Subcutaneous adipose tissue (tissue), 4 donors: Measurements from ENCODE around the gene SMURF1. TPM values are rescaled to one million over a fixed set of nuclear protein-coding genes. Genes with fewer than 3 reads are reported as not detected.

Experiments used
- CTCF ChIP-seq: fragments of 450-650 bp; IDR thresholded peaks from one replicate; pipeline ENCODE4 v1.5.1; 2016; ENCODE audit warnings: low read depth, mild to moderate bottlenecking, control low read depth, antibody characterized with exemption, moderate library complexity
- total RNA-seq, 4 donors: library from RNA; depleted of rRNA; stranded (reverse); fragments of >200 nt; gene quantifications; one replicate each; pipeline ENCODE4 v1.1.0, GENCODE V29; 2016

SMURF1 gene
- total RNA-seq, 4 donors from 2014 or later: 24.0 to 49.4 (median 25.2) TPM

GRCh38 chr7:99118077-99118476 lies 25.8 kb downstream of the SMURF1 start:
- no peak for TF ChIP-seq CTCF

GRCh38 chr7:99116144-99116543 lies 27.8 kb downstream of the SMURF1 start:
- TF ChIP-seq CTCF: no peak

GRCh38 chr7:99115379-99115778 lies 28.5 kb downstream of the SMURF1 start:
- TF ChIP-seq CTCF: no peak

- no peak for TF ChIP-seq CTCF
Observed at GRCh38 chr7:99112979-99113378, 30.9 kb downstream of the SMURF1 start.

GRCh38 chr7:99112097-99112496 lies 31.8 kb downstream of the SMURF1 start:
- TF ChIP-seq CTCF: no peak

DNA sequence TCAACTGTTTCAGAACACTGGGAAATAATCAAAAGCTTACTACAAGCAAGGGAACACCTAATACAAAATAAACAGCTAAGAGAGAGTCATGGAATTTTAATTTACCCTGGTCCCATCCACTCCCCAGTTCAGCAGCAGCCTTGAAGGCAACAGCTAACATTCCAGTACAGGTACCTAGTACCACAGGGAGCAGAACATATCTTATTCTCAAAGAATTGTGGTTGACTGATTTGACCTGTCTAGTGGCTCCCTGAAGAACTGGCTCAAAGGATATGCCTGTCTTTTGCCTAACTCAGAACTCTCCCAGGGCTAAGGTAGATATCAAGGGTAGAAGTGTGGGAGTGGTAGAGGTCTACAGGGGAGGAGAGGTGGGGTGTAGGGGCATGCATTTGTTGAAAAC lies 32.3 kb downstream of the SMURF1 start:
- no peak for TF ChIP-seq CTCF

- no peak for TF ChIP-seq CTCF
Observed at GRCh38 chr7:99109108-99110051, 34.5 kb downstream of the SMURF1 start.
